ENCODE data around the gene GDPD4.
A peak's percentile ranks its signal among the peaks of the same experiment; 100 is the strongest.

GDPD4 gene

GRCh38 chr11:77287136-77287535, 14.3 kb downstream of the GDPD4 start:
- H3K4me3 ChIP-seq (ENCODE audit: low read depth, low read length): no peak overlapping the region
- no peak for TF ChIP-seq CTCF (conservative IDR thresholded peaks at IDR 0.05; ENCODE audit: low read depth, low read length)
- no peak for DNase-seq (ENCODE audit: low read depth)

GRCh38 chr11:77284476-77285468, 16.7 kb downstream of the GDPD4 start:
- no peak for TF ChIP-seq CTCF (conservative IDR thresholded peaks at IDR 0.05; ENCODE audit: low read depth, low read length)
- H3K4me3 ChIP-seq (ENCODE audit: low read depth, low read length): no peak overlapping the region
- no peak for DNase-seq (ENCODE audit: low read depth)

DNA sequence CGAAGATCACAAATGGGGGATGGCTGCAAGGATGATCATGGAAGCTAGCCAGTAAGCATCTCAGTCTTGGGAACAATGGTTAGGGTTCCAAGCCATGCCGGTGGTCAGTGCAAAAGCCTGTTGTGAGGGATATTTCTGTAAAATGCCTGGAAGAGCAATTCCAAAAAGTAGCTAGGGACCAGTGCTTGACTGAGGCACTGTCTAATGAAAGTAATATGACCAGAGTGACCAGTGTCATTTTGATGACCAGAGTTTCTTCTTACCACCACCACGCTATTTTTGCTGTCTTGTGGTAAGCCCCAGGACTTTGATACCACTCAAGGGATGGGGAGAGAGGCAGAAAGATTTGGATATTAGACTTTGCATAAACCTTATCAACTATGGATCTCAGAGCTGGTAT, 18.4 kb downstream of the GDPD4 start:
- DNase-seq (ENCODE audit: low read depth): no peak
- TF ChIP-seq CTCF (conservative IDR thresholded peaks at IDR 0.05; ENCODE audit: low read depth, low read length): no peak
- H3K4me3 ChIP-seq (ENCODE audit: low read depth, low read length): no peak overlapping the region

DNA sequence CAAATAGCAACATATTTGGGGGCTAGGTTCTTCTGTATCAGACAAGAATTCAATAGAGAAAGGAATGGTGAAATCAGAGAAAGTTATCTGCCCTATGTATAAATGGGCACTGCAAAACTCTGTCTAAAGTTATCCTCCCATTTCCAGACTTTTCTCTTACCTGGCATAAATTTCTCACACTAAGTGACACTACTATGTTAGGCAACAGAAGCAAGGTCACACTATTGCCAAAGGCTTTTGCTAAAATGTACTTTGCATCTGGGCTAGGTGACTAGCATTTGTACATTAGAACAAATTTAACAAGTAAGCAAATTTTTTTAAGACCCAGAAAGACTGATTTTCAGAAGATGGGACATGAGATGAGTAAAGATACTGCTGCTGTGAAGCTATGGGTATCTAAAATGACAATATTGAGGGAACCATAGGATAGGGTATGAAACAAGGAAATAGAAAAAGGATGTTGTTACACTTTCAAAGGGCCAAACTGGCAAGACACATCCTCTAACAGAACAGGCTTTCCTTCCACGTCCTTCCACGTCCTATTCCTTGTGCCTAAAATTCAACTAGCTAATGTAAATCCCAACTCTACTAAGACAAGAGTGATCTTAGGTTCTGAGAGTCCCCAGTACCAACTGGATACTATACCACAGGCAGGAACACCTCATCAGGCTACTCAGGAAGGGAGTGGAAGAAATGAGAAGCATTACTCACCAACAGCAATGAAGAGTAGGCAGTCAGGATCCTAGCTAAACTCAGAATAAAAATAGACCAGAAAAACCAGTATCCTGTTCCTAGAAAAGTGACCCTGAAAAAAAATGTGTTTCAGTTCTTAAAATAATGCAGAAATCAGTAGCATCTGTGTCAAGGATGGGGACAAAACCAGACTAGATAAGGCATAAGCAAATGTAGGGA, 22.6 kb downstream of the GDPD4 start:
- TF ChIP-seq CTCF (conservative IDR thresholded peaks at IDR 0.05; ENCODE audit: low read depth, low read length): no peak
- DNase-seq (ENCODE audit: low read depth): peak; percentile 18
- H3K4me3 ChIP-seq (ENCODE audit: low read depth, low read length): no peak overlapping the region

DNA sequence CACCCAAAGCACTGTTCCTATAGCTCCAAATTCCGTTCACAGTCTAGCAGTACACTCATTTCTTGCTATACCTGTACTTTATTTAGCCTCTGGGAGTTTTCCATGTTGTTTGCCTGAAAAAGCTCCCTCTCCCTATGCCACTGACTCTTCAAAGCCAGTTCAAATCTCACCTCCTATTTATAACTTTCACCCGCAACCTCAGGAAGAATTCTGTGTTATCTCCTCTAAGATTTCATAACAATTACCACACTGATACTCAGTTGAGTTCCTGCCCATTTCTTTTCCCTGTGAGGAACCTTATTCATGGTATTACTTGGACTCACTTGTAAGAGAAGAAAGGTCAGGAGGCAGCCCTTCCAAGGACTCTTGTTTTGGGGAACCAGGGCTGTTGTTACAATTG, 25.2 kb downstream of the GDPD4 start:
- peak; percentile 23 for DNase-seq (ENCODE audit: low read depth)
- TF ChIP-seq CTCF (conservative IDR thresholded peaks at IDR 0.05; ENCODE audit: low read depth, low read length): no peak
- no peak overlapping the region for H3K4me3 ChIP-seq (ENCODE audit: low read depth, low read length)

DNA sequence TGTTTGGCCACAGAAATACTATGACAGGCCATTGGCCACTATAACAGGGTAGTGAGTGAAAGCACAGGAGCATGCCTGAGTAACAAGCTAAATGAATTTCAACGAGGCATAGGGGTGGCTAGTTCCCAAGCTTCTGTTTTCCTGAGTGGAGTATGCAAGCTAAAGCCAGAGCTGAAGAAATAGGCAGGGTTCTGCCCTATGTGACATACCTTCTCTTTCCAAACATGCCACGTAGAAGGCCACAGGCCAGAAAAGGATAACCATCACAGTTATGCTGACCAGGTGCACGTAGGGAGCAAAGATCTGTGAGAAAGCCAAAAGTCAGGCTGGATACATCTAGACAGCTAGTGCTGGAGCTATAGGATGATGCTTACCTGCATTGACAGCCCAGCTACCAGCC, 30.6 kb downstream of the GDPD4 start:
- no peak overlapping the region for H3K4me3 ChIP-seq (ENCODE audit: low read depth, low read length)
- DNase-seq (ENCODE audit: low read depth): no peak
- TF ChIP-seq CTCF (conservative IDR thresholded peaks at IDR 0.05; ENCODE audit: low read depth, low read length): no peak

Measured in choroid plexus epithelial cell (primary cell).